Kidney (tissue), 14 donors: Measurements from ENCODE around the gene RAPGEF1. TPM values are rescaled to one million over a fixed set of nuclear protein-coding genes. Genes with fewer than 3 reads are reported as not detected.

Experiments used
- DNase-seq, 5 donors: peaks; one replicate each; pipeline ENCODE4 v3.0.0-alpha.2; 2013 to 2020
- FAIRE-seq: peaks from 2 replicates; lab custom pipeline; 2012; peaks lifted over from hg19 to GRCh38; lab: Jason Lieb, UNC
- H3K27ac ChIP-seq, 2 donors: one replicate each; pipeline ENCODE4 v1.7.0; 2013; ENCODE audit warnings: low read depth in 2 of 2, low read length in 2 of 2, inconsistent platforms in 1 of 2
- H3K27me3 ChIP-seq: one replicate; pipeline ENCODE4 v1.7.1; 2013; ENCODE audit warnings: low read length, inconsistent platforms; ENCODE audit not compliant: control insufficient read depth, insufficient read depth
- H3K36me3 ChIP-seq, 3 donors: one replicate each; pipeline versions ENCODE4 v1.7.0 to v1.7.1; 2013; ENCODE audit warnings: low read length in 3 of 3, control low read depth in 1 of 3, inconsistent platforms in 1 of 3; ENCODE audit not compliant: insufficient read depth in 3 of 3, control insufficient read depth in 2 of 3
- H3K4me1 ChIP-seq, 3 donors: one replicate each; pipeline versions ENCODE4 v1.7.0 to v1.7.1; 2013; ENCODE audit warnings: low read length in 3 of 3, inconsistent platforms in 1 of 3, low read depth in 1 of 3; ENCODE audit not compliant: control insufficient read depth in 2 of 3, insufficient read depth in 2 of 3
- H3K4me3 ChIP-seq, 3 donors: one replicate each; pipeline versions ENCODE4 v1.7.0 to v1.8.1; 2013; ENCODE audit warnings: low read length in 3 of 3, control low read depth in 1 of 3, inconsistent platforms in 1 of 3
- H3K9ac ChIP-seq, 3 donors: one replicate each; pipeline versions ENCODE4 v1.7.0 to v1.7.1; 2013; ENCODE audit warnings: low read length in 3 of 3, control low read depth in 1 of 3, inconsistent platforms in 1 of 3
- H3K9me3 ChIP-seq, 3 donors: one replicate each; pipeline versions ENCODE4 v1.7.0 to v1.7.1; 2013; ENCODE audit warnings: low read length in 3 of 3, control low read depth in 1 of 3, inconsistent platforms in 1 of 3; ENCODE audit not compliant: control insufficient read depth in 2 of 3, insufficient read depth in 1 of 3
- intact Hi-C: fragments of 100-400 bp; cut with DNase I; formaldehyde crosslinking; loops from one replicate; pipeline ENCODE4 v1.11.1; 2022
- polyA plus RNA-seq: library from polyadenylated mRNA; stranded (reverse); fragments of 350-450 nt; fragmentation: Illumina TruSeq; extraction: RNeasy Lipid Tissue Mini Kit (QIAGEN cat#74804); gene quantifications from one replicate; pipeline ENCODE4 v1.2.3, GENCODE V29; 2014; ENCODE audit warnings: low read depth, low replicate concordance; ENCODE audit not compliant: insufficient read depth
- total RNA-seq: library from RNA; stranded (reverse); fragmentation: NEBNext Ultra II Directional; extraction: Animal tissue kit (Norgen Biotek cat#: 25700); gene quantifications from one replicate; pipeline ENCODE4 v1.2.1, GENCODE V29; 2021
- TF ChIP-seq, protein P1 (sequence below): IDR thresholded peaks from 3 replicates; pipeline ENCODE4 v1.5.1; 2012; ENCODE audit warnings: mild to moderate bottlenecking, moderate library complexity, borderline replicate concordance; ENCODE audit not compliant: insufficient read depth; ENCODE audit errors: extremely low read depth
- donor health status: control.
- donor health status: control.
- donor health status: control.
- donor health status: control.
- donor health status: control.
- donor health status: DM: yes; HTN: yes; CAD: no.
- donor health status: Normal renal cell carcinoma (clear cell type).

RAPGEF1 gene
- total and polyA plus RNA-seq, 2 donors from 2014 or later: 15.5 to 79.7 TPM

DNA sequence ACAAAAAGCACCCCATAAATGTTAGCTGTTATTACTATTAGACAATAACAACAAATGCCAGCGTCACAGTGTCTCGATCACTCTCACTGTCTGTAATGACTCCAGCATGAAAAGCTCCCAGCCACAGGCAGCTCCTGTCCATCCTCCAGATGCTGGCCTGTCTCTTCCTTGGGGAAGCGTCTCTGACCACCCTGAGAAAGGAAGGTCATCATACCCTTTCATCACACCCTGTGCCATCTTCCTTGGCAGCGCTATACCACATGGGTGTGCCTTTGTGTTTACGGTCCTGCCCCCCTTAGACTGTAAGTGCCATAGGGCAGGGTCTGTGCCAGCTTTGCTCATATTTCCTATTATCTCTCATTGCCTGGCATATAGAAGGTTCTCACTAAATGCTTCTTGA lies 104.0 kb downstream of the RAPGEF1 start:
- Histone ChIP-seq H3K9ac (no peak overlapping the region), H3K4me3 (no peak overlapping the region), H3K36me3 (peaks cover 0 to 11% (median 8%) of the 10 kb centered on the region in 3 donors), H3K9me3 (no peaks in the 10 kb centered on the region), H3K27me3 (no peaks in the 10 kb centered on the region), H3K4me1 (peaks cover 0 to 12% (median 11%) of the 10 kb centered on the region in 3 donors), H3K27ac (peak overlapping the region in 1 of 2 donors; percentile 85)
- TF ChIP-seq, protein P1, sequence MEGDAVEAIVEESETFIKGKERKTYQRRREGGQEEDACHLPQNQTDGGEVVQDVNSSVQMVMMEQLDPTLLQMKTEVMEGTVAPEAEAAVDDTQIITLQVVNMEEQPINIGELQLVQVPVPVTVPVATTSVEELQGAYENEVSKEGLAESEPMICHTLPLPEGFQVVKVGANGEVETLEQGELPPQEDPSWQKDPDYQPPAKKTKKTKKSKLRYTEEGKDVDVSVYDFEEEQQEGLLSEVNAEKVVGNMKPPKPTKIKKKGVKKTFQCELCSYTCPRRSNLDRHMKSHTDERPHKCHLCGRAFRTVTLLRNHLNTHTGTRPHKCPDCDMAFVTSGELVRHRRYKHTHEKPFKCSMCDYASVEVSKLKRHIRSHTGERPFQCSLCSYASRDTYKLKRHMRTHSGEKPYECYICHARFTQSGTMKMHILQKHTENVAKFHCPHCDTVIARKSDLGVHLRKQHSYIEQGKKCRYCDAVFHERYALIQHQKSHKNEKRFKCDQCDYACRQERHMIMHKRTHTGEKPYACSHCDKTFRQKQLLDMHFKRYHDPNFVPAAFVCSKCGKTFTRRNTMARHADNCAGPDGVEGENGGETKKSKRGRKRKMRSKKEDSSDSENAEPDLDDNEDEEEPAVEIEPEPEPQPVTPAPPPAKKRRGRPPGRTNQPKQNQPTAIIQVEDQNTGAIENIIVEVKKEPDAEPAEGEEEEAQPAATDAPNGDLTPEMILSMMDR: no peak
- DNase-seq (no peak), FAIRE-seq (no peak)
- intact Hi-C loops: no loop called here

DNA sequence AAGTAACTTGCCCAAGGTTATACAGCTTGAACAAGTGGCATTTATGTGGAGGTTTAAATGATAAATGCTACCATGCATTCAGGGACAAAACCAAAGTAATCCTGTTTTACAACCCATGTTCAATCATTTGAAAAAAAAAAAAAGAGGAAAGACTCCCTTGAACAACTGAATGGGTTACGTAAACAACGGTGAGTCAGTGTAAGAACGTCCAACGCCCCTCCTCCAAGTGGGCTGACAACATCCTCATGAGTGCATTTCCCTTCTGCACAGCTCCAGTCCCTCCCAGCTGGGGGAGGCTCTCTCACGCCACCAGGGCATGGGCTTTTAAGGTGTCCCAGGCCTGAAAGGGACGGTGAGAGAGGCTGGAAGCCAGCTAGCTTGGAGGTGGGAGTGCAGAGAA lies 104.6 kb downstream of the RAPGEF1 start:
- intact Hi-C loops: no loop called here
- Histone ChIP-seq H3K4me1 (peaks cover 0 to 12% (median 11%) of the 10 kb centered on the region in 3 donors), H3K27me3 (no peaks in the 10 kb centered on the region), H3K36me3 (peaks cover 0 to 11% (median 8%) of the 10 kb centered on the region in 3 donors), H3K9ac (no peak overlapping the region), H3K4me3 (no peak overlapping the region), H3K27ac (peak overlapping the region; percentile 71 to 86), H3K9me3 (no peaks in the 10 kb centered on the region)
- DNase-seq: peak; percentile 68 to 90 (median 80)
- FAIRE-seq: no peak
- TF ChIP-seq, protein P1: no peak

DNA sequence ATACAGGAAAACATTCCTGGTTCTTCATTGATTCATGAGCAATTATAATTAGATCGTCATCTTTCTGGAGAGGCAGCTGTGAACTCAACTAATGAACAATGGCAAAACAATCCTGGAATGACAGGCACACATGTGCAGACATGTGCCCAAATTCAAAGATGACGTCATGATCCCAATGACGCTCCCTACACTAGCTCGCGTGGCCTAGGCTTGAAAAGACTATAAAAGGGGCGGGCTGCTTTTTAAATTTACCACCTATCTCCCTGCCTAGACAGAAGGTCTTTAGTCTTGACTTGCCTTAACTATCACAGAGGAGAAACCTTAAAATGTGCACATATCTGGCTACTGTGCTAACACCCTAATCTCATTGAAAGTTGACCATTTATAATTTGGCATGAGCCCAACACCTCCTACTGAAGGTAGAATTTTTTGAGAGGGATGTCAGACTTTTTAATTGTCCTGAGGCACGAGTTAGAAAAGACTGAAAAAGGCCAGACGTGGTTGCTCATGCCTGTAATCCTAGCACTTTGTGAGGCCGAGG lies 106.3 kb downstream of the RAPGEF1 start:
- Histone ChIP-seq H3K36me3 (peaks cover 0 to 13% (median 7%) of the 10 kb centered on the region in 3 donors), H3K9ac (no peak overlapping the region), H3K4me3 (no peak overlapping the region), H3K4me1 (peaks cover 0 to 12% (median 8%) of the 10 kb centered on the region in 3 donors), H3K9me3 (no peaks in the 10 kb centered on the region), H3K27ac (no peak overlapping the region), H3K27me3 (no peaks in the 10 kb centered on the region)
- FAIRE-seq (no peak), DNase-seq (no peak)
- intact Hi-C loops: no loop called here
- TF ChIP-seq, protein P1: no peak
